Activated naive CD8-positive, alpha-beta T cell treated with anti-CD3 and anti-CD28 coated beads, Interleukin-2, amount 50 U/mL, for 24 hours (primary cell): ENCODE measurements around the gene GPATCH8.
A peak's percentile ranks its signal among the peaks of the same experiment; 100 is the strongest.
"Not testable (repeated sequence)": the region's sequence is repeated elsewhere in the genome, so short reads cannot be mapped to it uniquely, and the experiment has no call there.

Source experiments
- ATAC-seq: fragments of 150-1000 bp; cut with Tn5 transposase; one replicate; pipeline ENCODE4 v1.10.0; 2021
- DNase-seq: peaks from one replicate; pipeline ENCODE4 v3.0.0; 2021
- H3K27ac Mint-ChIP-seq: one replicate; pipeline ENCODE4 v1.8.0; 2021; ENCODE audit warnings: mild to moderate bottlenecking, mixed read lengths
- H3K27me3 Mint-ChIP-seq: one replicate; pipeline ENCODE4 v1.8.0; 2021; ENCODE audit warnings: mixed read lengths
- H3K36me3 Mint-ChIP-seq: one replicate; pipeline ENCODE4 v1.8.0; 2021; ENCODE audit warnings: low read depth, mixed read lengths
- H3K4me1 Mint-ChIP-seq: one replicate; pipeline ENCODE4 v1.8.0; 2021; ENCODE audit warnings: mixed read lengths
- H3K4me3 Mint-ChIP-seq: one replicate; pipeline ENCODE4 v1.8.0; 2021; ENCODE audit warnings: mild to moderate bottlenecking, moderate library complexity, mixed read lengths
- H3K9me3 Mint-ChIP-seq: one replicate; pipeline ENCODE4 v1.8.0; 2021; ENCODE audit warnings: mixed read lengths

Gene GPATCH8

DNA sequence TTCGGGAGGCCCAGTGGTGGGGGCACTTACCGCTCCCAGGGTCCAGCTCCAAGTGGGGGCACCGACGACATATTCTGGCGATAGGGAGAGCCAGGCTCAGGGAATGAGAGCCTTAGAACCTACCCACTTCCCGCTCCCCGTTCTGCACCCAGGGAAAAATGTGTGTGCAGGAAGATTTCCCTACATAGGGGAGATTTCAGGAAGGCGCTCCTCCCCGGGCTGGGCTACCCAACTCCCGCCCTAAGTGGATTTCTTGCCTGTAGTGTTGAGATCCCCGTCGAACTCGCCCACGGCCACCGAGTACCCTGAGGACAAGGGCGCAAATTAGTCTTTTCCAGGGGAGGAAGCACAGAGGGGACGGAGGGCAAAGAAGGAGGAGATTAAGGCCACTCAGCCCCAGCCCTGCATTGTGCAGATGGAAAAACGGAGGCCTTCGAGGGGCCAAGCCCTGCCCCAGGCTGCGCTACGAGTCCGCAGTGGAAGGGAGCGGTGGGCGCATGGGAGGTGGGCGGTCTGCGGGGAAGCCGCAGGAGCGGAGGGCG is 118.9 kb downstream of the GPATCH8 start:
- Mint-ChIP-seq H3K27me3 (peaks cover 25% of the 10 kb centered on the region), H3K27ac (no peak overlapping the region), H3K4me3 (no peak overlapping the region), H3K9me3 (no peaks in the 10 kb centered on the region), H3K36me3 (no peaks in the 10 kb centered on the region), H3K4me1 (peaks cover 9% of the 10 kb centered on the region)
- ATAC-seq: no peak
- no peak for DNase-seq

DNA sequence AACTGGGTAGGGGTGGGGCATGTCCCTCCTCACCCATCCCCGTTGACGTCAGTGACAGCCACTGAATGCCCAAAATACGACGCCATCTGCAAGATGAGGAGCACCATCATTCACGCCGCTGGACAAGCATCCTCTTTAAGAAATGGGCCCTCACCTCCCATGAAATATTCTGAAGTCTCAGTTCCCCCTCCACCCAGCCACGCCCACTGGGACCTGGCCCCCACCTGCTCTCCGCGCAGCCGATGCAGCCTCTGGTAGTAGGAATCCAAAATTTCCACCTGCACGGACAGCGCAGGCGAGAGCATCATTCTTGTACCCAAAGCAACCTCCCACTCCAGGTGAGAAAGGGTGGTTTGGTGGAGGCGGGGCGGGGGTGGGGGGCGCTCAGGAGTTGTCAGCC is 119.3 kb downstream of the GPATCH8 start:
- H3K4me3 Mint-ChIP-seq: no peak overlapping the region
- H3K27me3 Mint-ChIP-seq: peaks cover 25% of the 10 kb centered on the region
- no peaks in the 10 kb centered on the region for H3K9me3 Mint-ChIP-seq
- no peak overlapping the region for H3K27ac Mint-ChIP-seq
- no peaks in the 10 kb centered on the region for H3K36me3 Mint-ChIP-seq
- ATAC-seq (no peak), DNase-seq (no peak)
- H3K4me1 Mint-ChIP-seq: peaks cover 9% of the 10 kb centered on the region

DNA sequence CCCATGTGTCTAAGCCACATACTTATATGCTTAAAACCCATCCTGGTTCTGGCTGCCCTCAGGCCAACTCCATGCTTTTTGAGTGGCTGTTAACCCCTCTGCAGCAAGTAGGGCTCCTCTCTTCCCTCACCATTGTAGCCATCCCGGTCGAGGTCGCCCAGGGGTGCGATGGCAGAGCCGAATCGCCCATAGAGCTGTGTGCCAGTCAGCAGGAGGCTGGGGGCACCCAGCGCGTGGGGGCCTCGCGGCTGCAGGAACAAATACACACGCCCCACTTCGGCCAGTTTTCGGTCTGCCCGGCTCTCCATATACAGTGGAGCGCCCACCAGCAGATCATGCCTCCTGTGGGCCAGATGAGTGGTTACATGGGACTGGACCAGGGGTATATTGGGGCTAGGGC is 119.8 kb downstream of the GPATCH8 start:
- Mint-ChIP-seq H3K27me3 (peaks cover 28% of the 10 kb centered on the region), H3K27ac (no peak overlapping the region), H3K9me3 (no peaks in the 10 kb centered on the region), H3K4me1 (peaks cover 9% of the 10 kb centered on the region), H3K4me3 (no peak overlapping the region), H3K36me3 (no peaks in the 10 kb centered on the region)
- DNase-seq (no peak), ATAC-seq (no peak)

- Mint-ChIP-seq H3K27me3 (peaks cover 27% of the 10 kb centered on the region), H3K27ac (no peak overlapping the region), H3K4me3 (no peak overlapping the region), H3K4me1 (peaks cover 9% of the 10 kb centered on the region), H3K9me3 (no peaks in the 10 kb centered on the region), H3K36me3 (no peaks in the 10 kb centered on the region)
- no peak for ATAC-seq
- no peak for DNase-seq
Observed at GRCh38 chr17:44382917-44383316, 120.3 kb downstream of the GPATCH8 start.

DNA sequence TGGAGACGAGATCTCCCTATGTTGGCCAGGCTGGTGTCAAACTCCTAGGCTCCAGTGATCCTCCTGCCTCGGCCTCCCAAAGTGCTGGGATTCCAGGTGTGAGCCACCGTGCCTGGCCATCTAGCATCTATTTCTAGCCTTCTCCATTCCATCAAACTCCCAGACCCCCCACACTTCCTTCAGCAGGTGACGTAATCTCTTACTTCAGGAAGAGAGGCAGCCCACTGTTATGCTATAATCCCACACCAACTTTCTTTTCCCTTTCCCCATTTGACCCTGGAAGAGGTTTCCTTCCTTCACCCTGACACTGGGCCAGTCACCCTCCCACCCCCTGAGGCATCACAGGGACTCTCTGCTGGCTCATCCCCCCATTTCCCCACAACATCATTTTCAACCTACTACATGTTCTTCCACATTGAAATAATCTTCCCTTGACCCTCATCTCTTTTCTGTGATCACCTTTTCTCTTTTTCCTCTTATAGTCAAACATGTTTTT is 121.3 kb downstream of the GPATCH8 start:
- Mint-ChIP-seq H3K4me3 (no peak overlapping the region), H3K27ac (no peak overlapping the region), H3K4me1 (peaks cover 9% of the 10 kb centered on the region), H3K36me3 (no peaks in the 10 kb centered on the region), H3K27me3 (peaks cover 26% of the 10 kb centered on the region), H3K9me3 (no peaks in the 10 kb centered on the region)
- DNase-seq (no peak), ATAC-seq (no peak)

GRCh38 chr17:44380767-44381166 is 122.4 kb downstream of the GPATCH8 start:
- ATAC-seq (no peak), DNase-seq (no peak)
- Mint-ChIP-seq H3K27me3 (peaks cover 20% of the 10 kb centered on the region), H3K9me3 (no peaks in the 10 kb centered on the region), H3K4me3 (no peak overlapping the region), H3K27ac (no peak overlapping the region), H3K36me3 (no peaks in the 10 kb centered on the region), H3K4me1 (peaks cover 3% of the 10 kb centered on the region)

DNA sequence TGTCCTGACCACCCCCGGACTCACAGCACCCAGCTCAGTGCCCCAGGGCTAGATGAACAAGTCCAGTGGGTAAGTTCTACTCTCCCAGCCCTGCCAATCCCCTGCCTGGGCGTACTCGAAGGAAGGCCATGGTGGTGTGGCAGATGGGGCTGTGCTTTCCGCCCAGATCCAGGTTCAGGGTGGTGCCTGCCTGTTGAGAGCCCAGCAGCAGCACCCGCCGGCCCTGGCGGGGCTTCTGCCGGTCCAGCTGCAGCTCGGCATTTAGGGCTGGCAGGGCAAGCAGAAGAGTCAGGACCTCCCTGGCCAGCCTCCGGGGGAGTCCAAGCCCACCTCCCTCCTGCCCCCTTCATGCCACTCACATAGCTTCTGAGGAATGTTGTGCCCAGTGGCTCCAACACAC is 123.3 kb downstream of the GPATCH8 start:
- H3K27ac Mint-ChIP-seq: no peak overlapping the region
- no peaks in the 10 kb centered on the region for H3K9me3 Mint-ChIP-seq
- DNase-seq: no peak
- H3K36me3 Mint-ChIP-seq: no peaks in the 10 kb centered on the region
- peaks cover 19% of the 10 kb centered on the region for H3K27me3 Mint-ChIP-seq
- no peak overlapping the region for H3K4me3 Mint-ChIP-seq
- peak; percentile 4 for ATAC-seq
- H3K4me1 Mint-ChIP-seq: peaks cover 3% of the 10 kb centered on the region

DNA sequence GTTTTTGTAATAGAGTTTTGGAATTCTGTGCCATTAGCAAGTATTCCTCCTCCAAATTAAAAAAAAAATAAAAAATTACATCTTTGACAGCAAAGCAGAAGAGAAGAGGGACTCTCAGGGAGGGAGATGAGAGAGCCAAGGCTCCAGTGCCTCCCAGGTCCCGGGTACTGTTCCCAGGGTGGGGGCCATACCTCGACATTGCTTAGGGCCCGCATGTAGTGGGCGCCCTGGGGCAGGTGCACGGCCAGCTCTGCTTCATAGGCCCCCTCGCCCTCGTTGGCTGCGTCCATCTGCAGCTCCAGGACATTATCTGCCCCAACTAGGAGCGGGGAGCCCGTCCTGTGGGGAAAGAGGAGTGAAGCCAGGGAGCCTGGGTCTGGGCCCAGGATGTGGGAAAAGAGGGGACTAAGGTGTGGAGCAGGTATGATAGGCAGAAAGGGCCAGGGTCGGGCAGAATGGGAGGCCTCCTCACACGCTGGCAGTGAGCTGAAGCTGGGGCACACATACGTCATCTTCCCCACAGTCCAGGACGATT is 125.0 kb downstream of the GPATCH8 start:
- ATAC-seq (no peak), DNase-seq (no peak)
- H3K4me3 Mint-ChIP-seq: no peak overlapping the region
- H3K27ac Mint-ChIP-seq: no peak overlapping the region
- no peaks in the 10 kb centered on the region for H3K9me3 Mint-ChIP-seq
- no peaks in the 10 kb centered on the region for H3K4me1 Mint-ChIP-seq
- H3K36me3 Mint-ChIP-seq: no peaks in the 10 kb centered on the region
- H3K27me3 Mint-ChIP-seq: peaks cover 18% of the 10 kb centered on the region

DNA sequence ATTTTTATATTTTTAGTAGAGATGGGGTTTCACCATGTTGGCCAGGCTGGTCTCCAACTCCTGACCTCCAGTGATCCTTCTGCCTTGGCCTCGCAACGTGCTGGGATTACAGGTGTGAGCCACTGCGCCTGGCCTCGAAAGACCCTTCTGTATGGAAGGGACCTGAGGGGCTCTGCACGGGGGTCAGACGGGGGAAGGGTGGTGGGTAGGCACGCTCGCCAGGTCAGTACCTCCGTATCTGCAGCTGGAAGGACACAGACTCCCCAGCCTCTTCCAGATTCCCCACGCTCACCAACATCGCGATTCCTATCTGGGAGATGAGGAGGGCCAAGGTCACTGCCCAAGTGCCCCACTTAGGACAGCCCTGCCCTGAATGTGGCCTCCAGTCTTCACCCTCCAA is 126.4 kb downstream of the GPATCH8 start:
- H3K4me1 Mint-ChIP-seq: no peaks in the 10 kb centered on the region
- H3K36me3 Mint-ChIP-seq: no peaks in the 10 kb centered on the region
- H3K27me3 Mint-ChIP-seq: peaks cover 12% of the 10 kb centered on the region
- no peaks in the 10 kb centered on the region for H3K9me3 Mint-ChIP-seq
- ATAC-seq (no peak), DNase-seq (no peak)
- no peak overlapping the region for H3K4me3 Mint-ChIP-seq
- H3K27ac Mint-ChIP-seq: no peak overlapping the region

- Mint-ChIP-seq H3K27me3 (peaks cover 16% of the 10 kb centered on the region), H3K27ac (no peak overlapping the region), H3K36me3 (no peaks in the 10 kb centered on the region), H3K4me1 (no peaks in the 10 kb centered on the region), H3K4me3 (no peak overlapping the region), H3K9me3 (no peaks in the 10 kb centered on the region)
- ATAC-seq: no peak
- peak; percentile 44 for DNase-seq
Observed at GRCh38 chr17:44376124-44376523, 127.1 kb downstream of the GPATCH8 start.

DNA sequence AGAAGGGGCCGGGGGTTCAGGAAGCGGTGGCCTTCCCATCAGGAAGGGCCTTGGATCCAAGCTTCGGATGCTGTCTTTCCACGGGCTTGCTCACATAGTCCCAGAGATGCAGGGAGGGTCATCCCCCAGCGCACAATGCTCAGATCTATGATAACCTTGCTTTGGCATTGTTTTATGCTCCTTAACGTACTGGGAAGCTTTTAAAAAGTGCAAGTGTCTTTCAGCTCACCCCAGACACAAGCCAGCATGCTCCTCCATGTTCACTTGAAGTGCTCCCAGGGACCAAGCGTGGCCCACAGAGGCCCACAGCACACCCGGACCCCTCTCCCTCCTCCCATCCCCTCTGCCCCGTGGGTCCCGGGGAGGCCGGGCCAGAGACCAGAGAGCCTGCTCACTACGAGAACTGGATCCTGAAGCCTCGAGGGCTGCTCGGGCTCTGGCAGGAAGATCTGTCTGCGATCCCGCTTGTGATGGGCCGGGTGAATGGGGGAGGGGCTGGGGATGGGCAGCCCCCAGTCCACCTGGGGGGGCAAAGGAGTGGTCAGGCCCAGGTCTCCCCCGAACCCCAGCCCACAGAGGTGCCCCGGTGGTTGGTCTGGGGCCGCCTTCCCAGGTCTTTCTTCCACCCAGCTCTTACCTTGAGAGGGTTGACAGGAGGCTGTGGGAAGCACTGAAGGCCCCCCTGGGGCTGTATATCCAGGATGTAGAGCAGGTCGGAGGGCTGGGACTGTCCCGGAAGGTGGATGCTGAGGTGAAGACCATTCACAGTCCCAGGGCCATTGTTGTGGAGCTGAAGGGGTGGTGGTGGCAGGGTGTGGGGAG is 127.8 kb downstream of the GPATCH8 start:
- no peaks in the 10 kb centered on the region for H3K9me3 Mint-ChIP-seq
- no peak overlapping the region for H3K27ac Mint-ChIP-seq
- DNase-seq (no peak), ATAC-seq (no peak)
- no peaks in the 10 kb centered on the region for H3K4me1 Mint-ChIP-seq
- H3K27me3 Mint-ChIP-seq: peaks cover 16% of the 10 kb centered on the region
- no peaks in the 10 kb centered on the region for H3K36me3 Mint-ChIP-seq
- H3K4me3 Mint-ChIP-seq: no peak overlapping the region

- DNase-seq (no peak), ATAC-seq (no peak)
- Mint-ChIP-seq H3K4me1 (no peaks in the 10 kb centered on the region), H3K4me3 (no peak overlapping the region), H3K27ac (no peak overlapping the region), H3K36me3 (no peaks in the 10 kb centered on the region), H3K27me3 (peaks cover 19% of the 10 kb centered on the region), H3K9me3 (no peaks in the 10 kb centered on the region)
Observed at GRCh38 chr17:44374306-44375195, 128.7 kb downstream of the GPATCH8 start.

DNA sequence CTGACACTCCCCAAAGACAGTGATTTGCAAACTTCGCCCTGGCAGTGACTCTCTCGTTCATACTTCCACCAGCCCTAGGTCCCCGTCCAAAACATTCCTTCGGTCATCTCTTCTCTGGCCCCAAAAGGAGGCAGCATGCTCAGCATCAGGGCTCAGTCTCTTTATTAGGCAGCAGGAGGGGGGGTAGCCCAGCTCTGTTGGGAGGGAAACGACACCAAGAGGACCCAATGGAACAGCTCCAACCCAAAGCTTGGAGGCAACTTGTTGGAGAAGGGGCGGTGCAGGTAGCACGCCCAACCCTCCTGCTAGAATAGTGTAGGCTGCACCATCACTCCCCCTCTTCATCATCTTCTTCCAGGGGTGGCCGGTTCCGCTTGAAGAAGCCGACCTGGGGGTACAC is 131.2 kb downstream of the GPATCH8 start:
- H3K27me3 Mint-ChIP-seq: peaks cover 24% of the 10 kb centered on the region
- H3K27ac Mint-ChIP-seq: no peak overlapping the region
- H3K4me3 Mint-ChIP-seq: no peak overlapping the region
- no peak for DNase-seq
- ATAC-seq: no peak
- no peaks in the 10 kb centered on the region for H3K36me3 Mint-ChIP-seq
- H3K9me3 Mint-ChIP-seq: no peaks in the 10 kb centered on the region
- peaks cover 2% of the 10 kb centered on the region for H3K4me1 Mint-ChIP-seq

- not testable (repeated sequence) for H3K36me3 Mint-ChIP-seq, H3K4me1 Mint-ChIP-seq, DNase-seq, ATAC-seq, H3K9me3 Mint-ChIP-seq, H3K27ac Mint-ChIP-seq
- H3K4me3 Mint-ChIP-seq: peak overlapping the region; percentile 56
- peaks cover 37% of the 10 kb centered on the region for H3K27me3 Mint-ChIP-seq
Observed at GRCh38 chr17:44369414-44370023, 133.7 kb downstream of the GPATCH8 start.
